Stimulated activated CD4-positive, alpha-beta T cell treated with anti-CD3 and anti-CD28 coated beads, Interleukin-15, amount 100 ng/mL, for 48 hours (primary cell): ENCODE results near the gene SLCO1B1.

ENCODE experiments used
- DNase-seq, 2 donors: peaks; one replicate each; pipeline ENCODE4 v3.0.0-alpha.2; 2020; ENCODE audit warnings: low read depth in 2 of 2

The SLCO1B1 gene

GRCh38 chr12:21221072-21221471, 90.1 kb downstream of the SLCO1B1 start:
- DNase-seq = no peak

GRCh38 chr12:21221778-21222177, 90.8 kb downstream of the SLCO1B1 start:
- DNase-seq = no peak

- no peak for DNase-seq
These were observed 92.9 kb downstream of the SLCO1B1 start for GRCh38 chr12:21223930-21224329.

GRCh38 chr12:21234395-21234794, 103.4 kb downstream of the SLCO1B1 start:
- DNase-seq = no peak

GRCh38 chr12:21239866-21240265, 108.9 kb downstream of the SLCO1B1 start:
- DNase-seq = no peak

- DNase-seq = no peak
These were observed 117.7 kb downstream of the SLCO1B1 start for GRCh38 chr12:21248679-21249078.

- no peak for DNase-seq
These were observed 121.1 kb downstream of the SLCO1B1 start for GRCh38 chr12:21252070-21252469.

GRCh38 chr12:21257172-21257571, 126.2 kb downstream of the SLCO1B1 start:
- no peak for DNase-seq

- DNase-seq = no peak
These were observed 133.2 kb downstream of the SLCO1B1 start for GRCh38 chr12:21264232-21264631.

- no peak for DNase-seq
These were observed 134.9 kb downstream of the SLCO1B1 start for GRCh38 chr12:21265932-21266331.

GRCh38 chr12:21276826-21277225, 145.8 kb downstream of the SLCO1B1 start:
- no peak for DNase-seq
